PC-3 (cell line): ENCODE results near the gene LIN54.

Source experiments
- EZH2 ChIP-seq: fragments of 300-600 bp; sonication (generic); IDR thresholded peaks from one replicate; pipeline ENCODE4 v1.6.1; 2017; ENCODE audit warnings: antibody characterized with exemption, mild to moderate bottlenecking, low read length; ENCODE audit not compliant: unreplicated experiment
- TF ChIP-seq, protein P1 (sequence below): fragments of 300-600 bp; sonication (generic); conservative IDR thresholded peaks from 2 replicates; pipeline ENCODE4 v1.5.1; 2017; ENCODE audit warnings: antibody characterized with exemption, low read depth, mild to moderate bottlenecking, low read length

DNA sequence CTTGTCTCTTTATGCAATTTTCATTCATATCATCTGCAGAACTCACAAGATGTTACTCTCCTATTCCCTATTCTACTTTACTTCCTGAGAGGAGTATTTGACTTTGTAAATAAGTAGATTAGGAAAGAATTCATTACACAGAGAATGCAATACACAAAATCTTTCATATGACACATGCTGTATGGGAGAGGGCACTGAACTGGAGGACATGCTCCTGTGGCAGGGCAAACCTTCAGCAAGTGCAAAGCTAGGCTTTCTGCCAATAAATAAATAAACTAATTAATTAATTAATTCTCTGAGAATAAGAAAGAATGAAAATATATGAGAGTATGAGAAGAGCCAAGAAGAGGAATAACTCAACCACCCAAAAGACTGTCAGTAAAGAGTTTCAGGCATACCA is 76.2 kb downstream of the LIN54 start:
- TF ChIP-seq, protein P1, sequence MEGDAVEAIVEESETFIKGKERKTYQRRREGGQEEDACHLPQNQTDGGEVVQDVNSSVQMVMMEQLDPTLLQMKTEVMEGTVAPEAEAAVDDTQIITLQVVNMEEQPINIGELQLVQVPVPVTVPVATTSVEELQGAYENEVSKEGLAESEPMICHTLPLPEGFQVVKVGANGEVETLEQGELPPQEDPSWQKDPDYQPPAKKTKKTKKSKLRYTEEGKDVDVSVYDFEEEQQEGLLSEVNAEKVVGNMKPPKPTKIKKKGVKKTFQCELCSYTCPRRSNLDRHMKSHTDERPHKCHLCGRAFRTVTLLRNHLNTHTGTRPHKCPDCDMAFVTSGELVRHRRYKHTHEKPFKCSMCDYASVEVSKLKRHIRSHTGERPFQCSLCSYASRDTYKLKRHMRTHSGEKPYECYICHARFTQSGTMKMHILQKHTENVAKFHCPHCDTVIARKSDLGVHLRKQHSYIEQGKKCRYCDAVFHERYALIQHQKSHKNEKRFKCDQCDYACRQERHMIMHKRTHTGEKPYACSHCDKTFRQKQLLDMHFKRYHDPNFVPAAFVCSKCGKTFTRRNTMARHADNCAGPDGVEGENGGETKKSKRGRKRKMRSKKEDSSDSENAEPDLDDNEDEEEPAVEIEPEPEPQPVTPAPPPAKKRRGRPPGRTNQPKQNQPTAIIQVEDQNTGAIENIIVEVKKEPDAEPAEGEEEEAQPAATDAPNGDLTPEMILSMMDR, result no peak
- no peak for TF ChIP-seq EZH2
